ENCODE measurements around the gene MAP3K14. TPM values are rescaled to one million over a fixed set of nuclear protein-coding genes. Genes with fewer than 3 reads are reported as not detected.

The MAP3K14 gene
- total and polyA plus RNA-seq, 4 donors: 1.2 to 7.8 (median 4.2) TPM

GRCh38 chr17:45312477-45313420 lies 4.1 kb downstream of the MAP3K14 start:
- no peak for DNase-seq (ENCODE audit: low spot score)
- H3K27me3 ChIP-seq (ENCODE audit: control insufficient read depth in 4 of 4, insufficient read depth in 4 of 4, low read length in 3 of 4): no peaks in the 10 kb centered on the region
- peak overlapping the region in 2 of 3 donors; percentile 3 to 29 for H3K4me3 ChIP-seq (ENCODE audit: low read depth in 1 of 3, low read length in 3 of 3)
- no peaks in the 10 kb centered on the region for H3K9me3 ChIP-seq (ENCODE audit: control insufficient read depth in 4 of 4, low read length in 3 of 4)
- WGBS: 39% methylated on average over 8 of the region's 8 CpGs
- peaks cover 22 to 84% (median 65%) of the 10 kb centered on the region in 4 donors for H3K4me1 ChIP-seq (ENCODE audit: control insufficient read depth in 4 of 4, insufficient read depth in 4 of 4, low read length in 3 of 4)
- H3K9ac ChIP-seq (ENCODE audit: low read depth in 1 of 2, low read length in 2 of 2): peak overlapping the region; percentile 63 to 88
- H3K36me3 ChIP-seq (ENCODE audit: control insufficient read depth in 4 of 4, insufficient read depth in 3 of 4, low read depth in 1 of 4, low read length in 3 of 4): no peaks in the 10 kb centered on the region
- TF ChIP-seq SP1 (IDR thresholded peaks at IDR 0.05): no peak
- TF ChIP-seq HNF4A (conservative IDR thresholded peaks at IDR 0.05): no peak
- no peak for TF ChIP-seq JUND (IDR thresholded peaks at IDR 0.05)
- TF ChIP-seq YY1 (IDR thresholded peaks at IDR 0.05): no peak
- TF ChIP-seq EGR1 (IDR thresholded peaks at IDR 0.05; ENCODE audit: low read depth in 2 of 2): no peak
- H3K27ac ChIP-seq (ENCODE audit: low read depth in 1 of 2, low read length in 2 of 2): peak overlapping the region; percentile 92 to 96

GRCh38 chr17:45311760-45312476 lies 4.9 kb downstream of the MAP3K14 start:
- WGBS: 5% methylated on average over 10 of the region's 10 CpGs

More at GRCh38 chr17:45311760-45312476, 4.9 kb downstream of the MAP3K14 start:
- Histone ChIP-seq H3K27ac (ENCODE audit: low read depth in 1 of 2, low read length in 2 of 2) (peak overlapping the region; percentile 92 to 96), H3K27me3 (ENCODE audit: control insufficient read depth in 4 of 4, insufficient read depth in 4 of 4, low read length in 3 of 4) (no peaks in the 10 kb centered on the region), H3K36me3 (ENCODE audit: control insufficient read depth in 4 of 4, insufficient read depth in 3 of 4, low read depth in 1 of 4, low read length in 3 of 4) (no peaks in the 10 kb centered on the region), H3K9me3 (ENCODE audit: control insufficient read depth in 4 of 4, low read length in 3 of 4) (no peaks in the 10 kb centered on the region), H3K4me3 (ENCODE audit: low read depth in 1 of 3, low read length in 3 of 3) (peak overlapping the region in 1 of 3 donors; percentile 3), H3K4me1 (ENCODE audit: control insufficient read depth in 4 of 4, insufficient read depth in 4 of 4, low read length in 3 of 4) (peaks cover 22 to 84% (median 68%) of the 10 kb centered on the region in 4 donors), H3K9ac (ENCODE audit: low read depth in 1 of 2, low read length in 2 of 2) (peak overlapping the region; percentile 63 to 88)
- DNase-seq (ENCODE audit: low spot score): peak; percentile 47
- TF ChIP-seq ZBTB33 (IDR thresholded peaks at IDR 0.05) (no peak), EGR1 (IDR thresholded peaks at IDR 0.05; ENCODE audit: low read depth in 2 of 2) (peak in 1 of 2 donors; percentile 30), FOXA1 (IDR thresholded peaks at IDR 0.05) (peak; percentile 44), NR2F2 (IDR thresholded peaks at IDR 0.05) (no peak), CTCF (IDR thresholded peaks at IDR 0.05; ENCODE audit: low read depth, low read length, missing input control) (no peak), ATF3 (IDR thresholded peaks at IDR 0.05) (no peak), SP1 (IDR thresholded peaks at IDR 0.05) (peak; percentile 92), JUND (IDR thresholded peaks at IDR 0.05) (peak; percentile 88), GABPA (IDR thresholded peaks at IDR 0.05 in 1 of 2, conservative IDR thresholded peaks at IDR 0.05 in 1 of 2) (no peak), YY1 (IDR thresholded peaks at IDR 0.05) (peak; percentile 53), HNF4A (conservative IDR thresholded peaks at IDR 0.05) (peak; percentile 75 to 83), MAX (IDR thresholded peaks at IDR 0.05) (peak; percentile 56), FOXA2 (IDR thresholded peaks at IDR 0.05) (no peak), RAD21 (IDR thresholded peaks at IDR 0.05) (peak in 1 of 2 donors; percentile 22), RXRA (IDR thresholded peaks at IDR 0.05) (peak; percentile 77 to 82), REST (IDR thresholded peaks at IDR 0.05) (peak; percentile 51), HNF4G (IDR thresholded peaks at IDR 0.05) (peak; percentile 70), TAF1 (conservative IDR thresholded peaks at IDR 0.05) (peak; percentile 41)

All from liver (tissue), 9 donors.